ENCODE data around the gene CLECL1. TPM values are rescaled to one million over a fixed set of nuclear protein-coding genes. Genes with fewer than 3 reads are reported as not detected.
"Not testable (repeated sequence)": the region's sequence is repeated elsewhere in the genome, so short reads cannot be mapped to it uniquely, and the experiment has no call there.

The CLECL1 gene
- total RNA-seq, 1 donor: 0.27 TPM

GRCh38 chr12:9699269-9699897, 33.5 kb downstream of the CLECL1 start:
- no peak for DNase-seq (ENCODE audit: low read depth in 2 of 3, low spot score in 2 of 3)

GRCh38 chr12:9698681-9699080, 34.2 kb downstream of the CLECL1 start:
- DNase-seq (ENCODE audit: low read depth in 2 of 3, low spot score in 2 of 3): no peak

GRCh38 chr12:9697619-9698018, 35.3 kb downstream of the CLECL1 start:
- no peak for DNase-seq (ENCODE audit: low read depth in 2 of 3, low spot score in 2 of 3)

GRCh38 chr12:9695661-9696060, 37.2 kb downstream of the CLECL1 start:
- DNase-seq (ENCODE audit: low read depth in 2 of 3, low spot score in 2 of 3): not testable (repeated sequence)

GRCh38 chr12:9695150-9695549, 37.7 kb downstream of the CLECL1 start:
- not testable (repeated sequence) for DNase-seq (ENCODE audit: low read depth in 2 of 3, low spot score in 2 of 3)

GRCh38 chr12:9694241-9694640, 38.7 kb downstream of the CLECL1 start:
- DNase-seq (ENCODE audit: low read depth in 2 of 3, low spot score in 2 of 3): no peak

- DNase-seq (ENCODE audit: low read depth in 2 of 3, low spot score in 2 of 3): no peak
Measured at GRCh38 chr12:9692909-9693308, 40.0 kb downstream of the CLECL1 start.

GRCh38 chr12:9687228-9687627, 45.7 kb downstream of the CLECL1 start:
- no peak for DNase-seq (ENCODE audit: low read depth in 2 of 3, low spot score in 2 of 3)

GRCh38 chr12:9685915-9686314, 47.0 kb downstream of the CLECL1 start:
- DNase-seq (ENCODE audit: low read depth in 2 of 3, low spot score in 2 of 3): no peak

- DNase-seq (ENCODE audit: low read depth in 2 of 3, low spot score in 2 of 3): peak in 2 of 3 donors; percentile 14 to 18
Measured at GRCh38 chr12:9685366-9685765, 47.5 kb downstream of the CLECL1 start.

- DNase-seq (ENCODE audit: low read depth in 2 of 3, low spot score in 2 of 3): not testable (repeated sequence)
Measured at GRCh38 chr12:9682949-9683348, 49.9 kb downstream of the CLECL1 start.

- DNase-seq (ENCODE audit: low read depth in 2 of 3, low spot score in 2 of 3): not testable (repeated sequence)
Measured at GRCh38 chr12:9682508-9682907, 50.4 kb downstream of the CLECL1 start.

GRCh38 chr12:9674226-9674590, 58.7 kb downstream of the CLECL1 start:
- DNase-seq (ENCODE audit: low read depth in 2 of 3, low spot score in 2 of 3): no peak

GRCh38 chr12:9673404-9674225, 59.3 kb downstream of the CLECL1 start:
- peak in 2 of 3 donors; percentile 66 to 70 for DNase-seq (ENCODE audit: low read depth in 2 of 3, low spot score in 2 of 3)

Other genes with a start within 250 kb of the CLECL1 start
- gene KLRB1, start 125.2 kb downstream of the CLECL1 start, total RNA-seq: under 0.01 TPM
- 5.9 TPM for gene CLEC2D, start 63.4 kb downstream of the CLECL1 start, total RNA-seq
- 545 TPM for gene CD69, start 27.8 kb upstream of the CLECL1 start, total RNA-seq
- gene KLRF1, start 94.4 kb upstream of the CLECL1 start, total RNA-seq: under 0.01 TPM
- 17.0 TPM for gene CLEC2B, start 136.3 kb upstream of the CLECL1 start, total RNA-seq
- gene KLRF2, start 148.4 kb upstream of the CLECL1 start, total RNA-seq: not detected
- gene CLEC2A, start 199.3 kb upstream of the CLECL1 start, total RNA-seq: not detected
- 1.6 TPM for gene CLEC12A, start 238.3 kb upstream of the CLECL1 start, total RNA-seq